Measurements from ENCODE around the gene GPR150.

DNA sequence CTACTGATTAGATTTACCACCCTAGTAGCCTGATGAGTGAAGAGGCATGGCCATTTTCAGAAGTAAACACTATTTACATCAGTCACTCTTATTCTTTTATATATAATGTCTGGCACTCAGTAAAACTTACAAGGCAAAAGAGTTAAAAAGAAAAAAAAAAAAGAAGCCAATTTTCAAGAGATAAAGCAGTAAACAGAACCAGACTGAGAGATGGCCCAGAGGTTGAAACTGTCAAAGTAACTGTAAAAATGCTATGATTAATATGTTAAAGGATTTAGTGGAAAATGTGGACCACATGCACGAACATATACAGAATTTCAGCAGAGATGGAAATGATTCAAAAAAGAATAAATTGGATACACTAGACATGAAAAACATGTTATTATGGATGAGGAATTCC, 6.4 kb upstream of the GPR150 start:
- no peak for TF ChIP-seq EZH2 (IDR thresholded peaks at IDR 0.05; ENCODE audit: low read length)
- TF ChIP-seq, protein P1, sequence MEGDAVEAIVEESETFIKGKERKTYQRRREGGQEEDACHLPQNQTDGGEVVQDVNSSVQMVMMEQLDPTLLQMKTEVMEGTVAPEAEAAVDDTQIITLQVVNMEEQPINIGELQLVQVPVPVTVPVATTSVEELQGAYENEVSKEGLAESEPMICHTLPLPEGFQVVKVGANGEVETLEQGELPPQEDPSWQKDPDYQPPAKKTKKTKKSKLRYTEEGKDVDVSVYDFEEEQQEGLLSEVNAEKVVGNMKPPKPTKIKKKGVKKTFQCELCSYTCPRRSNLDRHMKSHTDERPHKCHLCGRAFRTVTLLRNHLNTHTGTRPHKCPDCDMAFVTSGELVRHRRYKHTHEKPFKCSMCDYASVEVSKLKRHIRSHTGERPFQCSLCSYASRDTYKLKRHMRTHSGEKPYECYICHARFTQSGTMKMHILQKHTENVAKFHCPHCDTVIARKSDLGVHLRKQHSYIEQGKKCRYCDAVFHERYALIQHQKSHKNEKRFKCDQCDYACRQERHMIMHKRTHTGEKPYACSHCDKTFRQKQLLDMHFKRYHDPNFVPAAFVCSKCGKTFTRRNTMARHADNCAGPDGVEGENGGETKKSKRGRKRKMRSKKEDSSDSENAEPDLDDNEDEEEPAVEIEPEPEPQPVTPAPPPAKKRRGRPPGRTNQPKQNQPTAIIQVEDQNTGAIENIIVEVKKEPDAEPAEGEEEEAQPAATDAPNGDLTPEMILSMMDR (optimal IDR thresholded peaks at IDR 0.05 in 1 of 3, IDR thresholded peaks at IDR 0.05 in 1 of 3, conservative IDR thresholded peaks at IDR 0.05 in 1 of 3; ENCODE audit: extremely low read depth in 1 of 3, insufficient read depth in 2 of 3, low read length in 3 of 3) = no peak

All from keratinocyte (primary cell).